ENCODE results near the gene NUP205.

GRCh38 chr7:135601182-135601581 is 43.5 kb downstream of the NUP205 start:
- no peak for TF ChIP-seq POLR2AphosphoS5 (IDR thresholded peaks at IDR 0.05; ENCODE audit: low read depth, low read length)
- TF ChIP-seq CTCF (IDR thresholded peaks at IDR 0.05), result no peak
- TF ChIP-seq TCF7L2 (IDR thresholded peaks at IDR 0.05; ENCODE audit: low read depth, low read length), result no peak

Data from Panc1 (cell line).